ENCODE data around the gene PKDCC. TPM values are rescaled to one million over a fixed set of nuclear protein-coding genes. Genes with fewer than 3 reads are reported as not detected.

PKDCC gene, protein sequence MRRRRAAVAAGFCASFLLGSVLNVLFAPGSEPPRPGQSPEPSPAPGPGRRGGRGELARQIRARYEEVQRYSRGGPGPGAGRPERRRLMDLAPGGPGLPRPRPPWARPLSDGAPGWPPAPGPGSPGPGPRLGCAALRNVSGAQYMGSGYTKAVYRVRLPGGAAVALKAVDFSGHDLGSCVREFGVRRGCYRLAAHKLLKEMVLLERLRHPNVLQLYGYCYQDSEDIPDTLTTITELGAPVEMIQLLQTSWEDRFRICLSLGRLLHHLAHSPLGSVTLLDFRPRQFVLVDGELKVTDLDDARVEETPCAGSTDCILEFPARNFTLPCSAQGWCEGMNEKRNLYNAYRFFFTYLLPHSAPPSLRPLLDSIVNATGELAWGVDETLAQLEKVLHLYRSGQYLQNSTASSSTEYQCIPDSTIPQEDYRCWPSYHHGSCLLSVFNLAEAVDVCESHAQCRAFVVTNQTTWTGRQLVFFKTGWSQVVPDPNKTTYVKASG
- total RNA-seq (2021; fragmentation: NEBNext Ultra II Directional; extraction: Animal tissue kit (Norgen Biotek cat#: 25700)) = not detected
- long read RNA-seq = 0 reads

DNA sequence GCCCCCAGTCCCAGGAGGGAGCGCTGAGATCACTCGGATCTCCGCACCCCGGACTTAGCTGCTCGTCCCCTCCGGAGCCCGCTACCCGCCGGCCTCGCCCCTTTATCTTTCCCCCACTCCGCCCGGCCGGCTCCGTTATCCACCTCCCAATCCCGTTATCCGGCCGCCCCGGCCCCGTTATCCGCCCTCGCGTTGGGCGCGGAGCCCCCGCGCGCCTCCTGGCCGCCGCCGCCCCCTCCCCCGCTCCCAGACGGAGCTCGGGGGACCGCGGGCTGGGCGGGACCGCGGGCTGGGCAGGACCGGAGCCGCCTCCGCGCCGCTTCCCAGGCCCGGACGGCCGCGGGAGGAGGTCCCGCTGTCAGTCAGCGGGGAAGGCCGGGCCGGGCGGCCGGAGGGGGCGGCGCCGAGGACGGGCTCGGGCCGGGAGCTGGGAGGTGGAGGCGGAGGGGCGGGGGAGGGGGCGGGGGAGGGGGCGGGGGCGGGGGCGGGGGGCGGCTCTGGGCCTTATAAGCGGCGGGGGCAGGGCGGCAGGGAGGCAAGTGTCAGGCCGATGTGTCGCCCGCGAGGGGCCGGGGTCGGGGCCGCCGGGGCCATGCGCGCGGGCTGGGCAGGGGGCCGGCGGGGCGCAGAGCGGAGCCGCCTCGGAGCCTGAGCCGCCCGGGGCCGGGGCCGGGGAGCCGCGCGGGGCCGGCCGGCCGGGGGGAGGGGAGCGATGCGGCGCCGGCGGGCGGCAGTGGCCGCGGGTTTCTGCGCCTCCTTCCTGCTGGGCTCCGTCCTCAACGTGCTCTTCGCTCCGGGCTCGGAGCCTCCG, at the start of gene PKDCC:
PKDCC (plus strand) TSS at position 534 of the 811 bp plus-strand sequence; CDS start at position 713, 179 bp downstream.
- Mint-ChIP-seq H3K27me3 (ENCODE audit: insufficient read depth) (peaks cover 61% of the 10 kb centered on the region), H3K36me3 (ENCODE audit: low read depth) (no peaks in the 10 kb centered on the region), H3K4me1 (ENCODE audit: low read depth) (no peaks in the 10 kb centered on the region), H3K9me3 (no peaks in the 10 kb centered on the region), H3K27ac (no peak within 1 kb of the TSS), H3K4me3 (peak within 1 kb of the TSS; percentile 66)
- no peak for TF ChIP-seq CTCF (IDR thresholded peaks at IDR 0.05)
- no peak for DNase-seq

GRCh38 chr2:41998186-41999127, 49.4 kb upstream of the PKDCC start:
- Mint-ChIP-seq H3K36me3 (ENCODE audit: low read depth) (no peaks in the 10 kb centered on the region), H3K27ac (no peak overlapping the region), H3K27me3 (ENCODE audit: insufficient read depth) (peaks cover 38% of the 10 kb centered on the region), H3K4me3 (no peak overlapping the region), H3K4me1 (ENCODE audit: low read depth) (no peaks in the 10 kb centered on the region), H3K9me3 (no peaks in the 10 kb centered on the region)
- TF ChIP-seq CTCF (IDR thresholded peaks at IDR 0.05) = no peak
- no peak for DNase-seq

DNA sequence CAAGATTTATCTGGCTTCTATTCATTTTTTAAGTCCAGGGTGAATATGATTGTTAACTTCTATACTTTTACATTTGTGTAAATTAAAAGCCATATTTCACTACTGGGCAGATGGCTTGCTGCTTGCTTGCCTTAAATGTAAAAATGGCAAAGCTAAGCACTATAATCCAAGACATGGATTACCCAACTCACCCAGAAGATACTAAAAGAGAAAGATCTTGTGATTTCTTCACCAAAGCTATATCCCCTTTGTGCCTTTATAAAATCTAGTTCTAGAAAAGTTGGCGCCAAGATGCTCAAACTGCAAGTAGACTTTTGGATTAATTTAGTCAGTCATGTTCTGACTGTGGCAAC, 48.7 kb upstream of the PKDCC start:
- no peak for TF ChIP-seq CTCF (IDR thresholded peaks at IDR 0.05)
- Mint-ChIP-seq H3K27me3 (ENCODE audit: insufficient read depth) (peaks cover 42% of the 10 kb centered on the region), H3K4me1 (ENCODE audit: low read depth) (no peaks in the 10 kb centered on the region), H3K4me3 (no peak overlapping the region), H3K36me3 (ENCODE audit: low read depth) (no peaks in the 10 kb centered on the region), H3K27ac (no peak overlapping the region), H3K9me3 (no peaks in the 10 kb centered on the region)
- no peak for DNase-seq

GRCh38 chr2:41999592-42000281, 48.1 kb upstream of the PKDCC start:
- TF ChIP-seq CTCF (IDR thresholded peaks at IDR 0.05) = no peak
- Mint-ChIP-seq H3K9me3 (no peaks in the 10 kb centered on the region), H3K27me3 (ENCODE audit: insufficient read depth) (peaks cover 36% of the 10 kb centered on the region), H3K27ac (no peak overlapping the region), H3K36me3 (ENCODE audit: low read depth) (no peaks in the 10 kb centered on the region), H3K4me3 (no peak overlapping the region), H3K4me1 (ENCODE audit: low read depth) (no peaks in the 10 kb centered on the region)
- DNase-seq = no peak

All from HFFc6 (cell line).